Measurements from ENCODE around the gene CYP4F2. TPM values are rescaled to one million over a fixed set of nuclear protein-coding genes. Genes with fewer than 3 reads are reported as not detected.
"Not testable (repeated sequence)": the region's sequence is repeated elsewhere in the genome, so short reads cannot be mapped to it uniquely, and the experiment has no call there.

Gene CYP4F2
- total RNA-seq, 1 donor from 2014 or later: not detected

GRCh38 chr19:15900504-15900903, 2.6 kb upstream of the CYP4F2 start:
- DNase-seq (ENCODE audit: low read depth, low spot score): no peak

- not testable (repeated sequence) for DNase-seq (ENCODE audit: low read depth, low spot score)
Measured at GRCh38 chr19:15900032-15900431, 2.2 kb upstream of the CYP4F2 start.

DNA sequence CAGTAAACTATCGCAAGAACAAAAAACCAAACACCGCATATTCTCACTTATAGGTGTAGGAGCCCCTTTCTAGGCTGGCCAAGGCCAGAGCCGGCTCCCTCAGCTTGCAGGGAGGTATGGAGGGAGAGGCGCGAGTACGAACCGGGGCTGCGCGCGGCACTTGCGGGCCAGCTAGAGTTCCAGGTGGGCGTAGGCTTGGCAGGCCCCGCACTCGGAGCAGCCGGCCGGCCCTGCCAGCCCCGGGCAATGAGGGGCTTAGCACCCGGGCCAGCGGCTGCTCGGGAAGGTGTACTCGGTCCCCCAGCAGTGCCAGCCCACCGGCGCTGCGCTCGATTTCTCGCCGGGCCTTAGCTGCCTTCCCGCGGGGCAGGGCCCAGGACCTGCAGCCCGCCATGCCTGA, 1.7 kb upstream of the CYP4F2 start:
- not testable (repeated sequence) for DNase-seq (ENCODE audit: low read depth, low spot score)

DNA sequence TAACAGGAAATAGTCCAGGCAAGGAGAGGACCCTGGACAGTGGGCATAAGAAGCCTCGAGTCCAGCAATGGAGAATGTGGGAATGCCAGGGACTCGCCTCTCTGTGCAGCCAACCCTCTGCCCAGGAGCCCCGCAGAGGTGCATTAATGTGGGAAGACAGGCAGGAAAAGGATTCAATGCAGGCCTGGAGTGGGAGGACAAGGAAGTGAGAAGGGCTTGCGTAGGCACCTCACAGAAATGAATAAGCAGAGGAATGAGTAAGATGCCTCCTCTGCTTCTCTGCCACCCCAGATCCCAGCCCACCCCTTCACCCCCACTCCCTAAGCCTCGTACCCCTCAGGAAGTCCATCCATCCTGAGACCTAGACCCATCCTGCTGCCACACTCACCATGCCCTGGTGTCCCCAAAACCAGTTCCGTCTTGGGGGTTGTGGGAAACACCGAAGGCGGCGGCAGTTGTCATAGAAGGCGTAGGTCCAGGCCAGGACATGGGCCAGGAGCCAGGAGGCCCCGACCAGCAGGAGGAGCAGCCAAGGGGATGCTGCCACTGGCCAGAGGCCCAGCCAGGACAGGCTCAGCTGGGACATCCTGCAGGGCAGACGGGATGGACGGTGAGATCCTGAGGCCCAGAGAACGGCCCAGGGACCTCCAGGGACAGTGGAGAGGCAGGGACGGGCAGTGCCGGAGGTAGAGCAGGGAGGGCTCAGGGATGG, 692 bp downstream of the CYP4F2 start:
- DNase-seq (ENCODE audit: low read depth, low spot score): no peak

DNA sequence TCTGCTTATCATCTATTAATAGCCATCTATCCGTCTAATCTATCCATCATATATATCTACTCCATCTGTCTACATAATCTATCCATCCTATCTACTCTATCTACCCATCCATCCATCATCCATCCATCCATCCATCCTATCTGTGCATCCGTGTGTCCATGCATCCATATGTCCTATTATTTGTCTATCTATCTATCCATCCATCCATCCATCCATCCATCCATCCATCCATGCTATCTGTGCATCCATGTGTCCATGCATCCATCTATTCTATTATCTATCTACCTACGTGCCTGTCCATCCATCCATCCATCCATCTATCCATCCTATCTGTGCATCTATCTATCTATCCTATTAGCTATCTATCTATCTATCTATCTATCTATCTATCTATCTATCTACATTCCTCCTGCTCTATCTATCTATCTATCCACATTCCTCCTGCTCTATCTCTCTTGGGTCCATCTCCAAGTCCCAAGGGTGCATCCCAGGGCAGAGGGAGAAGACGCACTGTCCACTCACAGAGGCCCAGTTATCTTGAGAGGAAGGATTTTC, 1.9 kb downstream of the CYP4F2 start:
- DNase-seq (ENCODE audit: low read depth, low spot score): no peak

DNA sequence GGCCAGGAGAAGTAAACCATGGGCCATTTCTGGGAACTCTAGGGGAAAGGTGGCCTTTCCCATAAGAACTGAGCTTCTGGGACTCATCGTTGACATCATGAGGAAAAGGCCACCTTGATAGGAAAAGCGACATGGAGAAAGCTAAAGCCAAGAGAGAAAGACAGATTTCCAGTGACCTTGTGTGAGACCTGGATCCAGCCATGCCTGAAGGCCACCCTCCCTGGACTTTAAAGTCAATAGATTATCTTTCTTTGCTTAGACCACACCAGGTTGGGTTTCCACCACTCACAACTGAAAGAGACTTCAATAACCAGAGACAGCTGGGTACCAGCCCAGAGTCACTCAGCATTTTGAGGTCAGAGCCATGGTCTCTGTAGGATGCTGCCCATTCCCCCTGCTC, 3.5 kb downstream of the CYP4F2 start:
- no peak for DNase-seq (ENCODE audit: low read depth, low spot score)

DNA sequence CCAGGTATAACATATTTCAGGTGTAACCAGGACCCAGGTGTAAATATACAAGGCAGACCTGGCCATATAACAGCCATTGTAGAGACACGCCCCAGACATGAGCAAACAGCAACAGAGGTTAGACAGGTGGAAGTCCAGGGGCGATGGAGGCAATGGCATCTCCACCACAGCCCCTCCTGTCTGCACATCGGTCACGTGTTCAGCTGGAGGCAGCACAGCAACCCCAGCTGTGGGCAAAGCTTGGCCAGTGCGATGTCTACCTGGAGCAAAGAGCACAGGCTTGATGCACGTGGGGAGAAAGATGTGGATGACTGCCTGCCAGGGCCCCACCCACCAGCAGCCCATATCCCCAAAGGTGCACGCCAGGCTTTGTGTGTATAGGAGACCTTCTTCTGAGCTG, 4.4 kb downstream of the CYP4F2 start:
- no peak for DNase-seq (ENCODE audit: low read depth, low spot score)

GRCh38 chr19:15892012-15892411, 5.9 kb downstream of the CYP4F2 start:
- DNase-seq (ENCODE audit: low read depth, low spot score): no peak

- no peak for DNase-seq (ENCODE audit: low read depth, low spot score)
Measured at GRCh38 chr19:15891434-15891833, 6.4 kb downstream of the CYP4F2 start.

DNA sequence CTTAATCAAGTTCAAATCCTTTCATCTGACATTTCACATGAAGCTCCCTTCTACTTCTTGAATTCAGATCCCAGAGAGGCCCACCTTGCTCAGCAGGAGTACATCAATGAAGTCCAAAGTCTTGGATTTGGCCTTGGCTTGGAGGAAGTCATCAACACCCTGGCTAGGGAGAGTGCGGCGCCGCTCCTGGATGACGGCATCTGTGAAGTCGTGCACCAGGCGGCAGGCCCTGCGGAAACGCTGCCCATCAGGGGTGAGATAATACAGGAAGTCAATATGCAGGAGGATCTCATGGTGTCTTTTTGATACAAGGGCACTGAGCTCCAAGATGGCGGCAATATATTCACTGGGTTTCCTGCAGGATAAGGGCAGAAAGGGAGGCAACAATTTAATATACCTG, 8.5 kb downstream of the CYP4F2 start:
- not testable (repeated sequence) for DNase-seq (ENCODE audit: low read depth, low spot score)

- DNase-seq (ENCODE audit: low read depth, low spot score): no peak
Measured at GRCh38 chr19:15885919-15886318, 12.0 kb downstream of the CYP4F2 start.

DNA sequence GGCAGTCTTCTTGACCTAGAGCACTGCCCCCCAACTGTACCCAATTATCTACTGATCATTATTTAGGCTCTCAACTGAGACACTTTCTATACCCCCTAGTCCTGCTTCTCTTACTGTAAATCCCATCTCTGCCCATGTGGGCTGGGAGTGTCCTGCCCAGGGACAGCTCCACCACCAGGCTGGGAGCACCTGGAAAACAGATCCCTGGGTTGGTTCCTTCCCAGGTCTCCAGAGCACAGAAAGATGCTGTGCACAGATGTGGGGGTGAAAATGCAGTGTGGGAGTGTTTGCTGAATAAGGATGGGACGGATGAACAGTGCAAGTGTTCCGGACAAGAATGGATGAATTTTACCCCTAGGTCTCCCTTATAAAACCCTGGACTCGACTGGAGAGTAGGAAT, 12.7 kb downstream of the CYP4F2 start:
- DNase-seq (ENCODE audit: low read depth, low spot score): no peak

GRCh38 chr19:15883329-15883728, 14.5 kb downstream of the CYP4F2 start:
- DNase-seq (ENCODE audit: low read depth, low spot score): not testable (repeated sequence)

DNA sequence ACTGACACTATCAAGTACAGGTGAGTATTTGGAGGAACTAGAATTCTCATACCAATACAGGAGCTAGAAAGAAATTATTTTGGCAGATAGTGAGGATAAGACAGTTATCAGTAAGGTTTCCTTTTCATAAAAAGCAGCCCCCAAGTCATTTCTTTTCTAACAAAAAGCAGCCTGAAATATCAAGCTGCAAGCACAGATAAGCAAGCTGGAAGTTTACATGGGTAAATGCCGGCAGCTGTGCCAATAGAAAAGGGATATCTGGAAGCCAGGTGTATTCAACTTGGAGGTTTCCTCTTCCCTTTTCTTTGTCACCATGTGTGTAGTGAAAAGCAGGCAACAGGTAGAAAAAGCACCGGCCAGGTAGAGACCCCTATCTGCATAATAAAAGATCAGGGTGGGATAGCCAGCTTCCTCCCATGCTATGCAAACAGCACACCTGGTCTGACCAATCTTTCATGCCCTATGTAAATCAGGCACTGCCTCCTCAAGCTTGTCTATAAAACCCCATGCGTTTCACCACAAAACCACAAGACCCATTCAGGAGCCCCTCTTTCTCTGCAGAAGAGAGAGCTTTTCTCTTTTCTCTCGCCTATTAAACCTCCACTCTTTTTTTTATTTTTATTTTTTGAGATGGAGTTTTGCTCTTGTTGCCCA, 22.9 kb downstream of the CYP4F2 start:
- no peak for DNase-seq (ENCODE audit: low read depth, low spot score)

DNA sequence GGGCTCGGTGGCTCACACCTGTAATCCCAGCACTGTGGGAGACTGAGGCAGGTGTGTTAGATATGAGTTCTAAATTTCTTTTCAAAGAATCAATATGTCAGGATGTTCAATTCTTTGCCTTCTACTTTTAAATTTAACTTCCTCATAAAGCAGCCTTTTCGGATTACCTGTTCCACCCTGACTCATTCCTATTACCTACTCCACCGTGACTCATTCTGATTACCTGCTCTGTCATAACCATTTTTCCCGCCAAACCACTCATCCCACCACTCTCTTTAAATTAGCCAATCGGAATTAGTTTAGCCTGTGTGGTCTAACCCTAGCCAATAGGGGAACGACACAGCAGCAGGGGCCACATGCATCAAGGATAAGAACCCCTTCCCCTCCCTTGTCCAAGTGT, 24.1 kb downstream of the CYP4F2 start:
- not testable (repeated sequence) for DNase-seq (ENCODE audit: low read depth, low spot score)

- no peak for DNase-seq (ENCODE audit: low read depth, low spot score)
Measured at GRCh38 chr19:15871570-15871969, 26.3 kb downstream of the CYP4F2 start.

DNA sequence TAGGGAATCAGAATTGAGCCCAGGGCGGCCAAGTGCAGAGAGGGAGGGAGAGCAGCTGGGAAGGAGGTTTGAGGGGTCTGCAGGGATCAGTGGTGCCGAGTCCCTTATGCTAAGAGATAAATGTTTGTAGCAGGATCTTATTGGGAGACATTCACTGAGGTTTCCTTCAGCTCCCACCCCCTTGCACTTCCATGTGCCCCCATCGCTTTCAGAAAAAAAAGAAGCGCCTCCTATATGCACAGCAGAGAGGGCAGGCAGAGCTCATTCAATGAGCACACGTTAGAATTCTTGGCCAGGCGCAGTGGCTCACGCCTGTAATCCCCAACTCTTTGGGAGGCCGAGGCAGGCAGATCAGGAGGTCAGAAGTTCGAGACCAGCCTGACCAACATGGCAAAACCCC, 28.0 kb downstream of the CYP4F2 start:
- DNase-seq (ENCODE audit: low read depth, low spot score): no peak

DNA sequence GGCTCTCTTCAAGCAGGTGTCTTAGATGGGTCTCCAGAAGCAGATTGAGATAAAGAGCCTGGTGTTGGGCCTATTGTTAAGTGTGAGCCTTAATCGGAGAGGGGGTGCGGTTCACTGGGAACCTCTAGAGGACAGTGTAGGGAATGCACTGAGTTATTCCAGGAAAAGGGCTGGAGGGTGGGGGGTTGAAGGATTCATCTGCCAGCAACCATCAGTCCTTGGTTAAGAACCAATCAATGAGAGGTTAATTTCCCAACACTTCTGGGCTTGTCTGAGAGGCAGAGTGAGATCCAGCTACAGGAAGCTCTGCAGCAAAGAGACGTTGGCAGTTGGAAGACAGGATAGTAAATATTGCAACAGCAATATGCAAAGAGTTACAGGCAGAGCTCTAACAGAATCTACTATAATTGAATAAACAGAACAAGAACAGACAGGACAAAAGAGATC, 28.7 kb downstream of the CYP4F2 start:
- peak; percentile 8 for DNase-seq (ENCODE audit: low read depth, low spot score)

GRCh38 chr19:15866636-15867035, 31.2 kb downstream of the CYP4F2 start:
- DNase-seq (ENCODE audit: low read depth, low spot score): no peak

DNA sequence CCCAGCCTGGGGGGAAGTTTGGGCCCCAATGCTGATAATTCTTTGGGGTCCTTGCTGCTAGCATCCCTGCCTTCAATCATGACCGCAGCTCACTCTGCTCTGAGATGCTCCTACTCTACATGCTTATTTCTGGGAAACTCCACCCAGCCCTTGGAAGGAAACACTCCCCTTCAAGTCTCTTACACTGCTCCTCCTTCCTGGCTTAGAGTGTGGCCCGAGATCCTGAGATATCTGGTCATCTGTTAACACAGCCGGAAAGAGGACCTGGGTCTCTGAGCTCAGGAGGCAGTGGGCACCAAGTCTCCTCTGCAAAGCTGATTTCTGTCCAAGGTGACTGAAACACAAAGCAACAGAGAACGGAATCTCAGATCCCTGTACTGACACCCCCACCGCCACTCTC, 33.0 kb downstream of the CYP4F2 start:
- no peak for DNase-seq (ENCODE audit: low read depth, low spot score)

DNA sequence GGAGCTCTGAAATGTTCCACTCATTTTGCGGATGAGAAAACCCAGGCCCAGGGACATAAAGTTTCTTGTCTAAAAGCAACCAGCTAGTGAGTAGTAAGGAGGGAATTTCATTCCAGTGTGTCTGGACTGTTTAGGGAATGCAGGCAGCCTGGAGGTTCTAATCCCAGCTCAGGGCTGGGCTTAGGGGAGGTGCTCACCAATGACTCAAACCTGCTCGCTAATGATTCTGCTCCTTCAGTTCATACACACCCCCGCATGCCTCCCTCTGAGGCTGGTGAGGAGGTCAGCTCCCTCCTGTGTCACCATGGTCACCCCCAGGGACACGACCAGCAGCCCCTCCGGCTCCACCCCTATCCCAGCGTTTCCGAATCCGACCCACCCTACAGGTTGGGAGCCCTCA, 34.6 kb downstream of the CYP4F2 start:
- no peak for DNase-seq (ENCODE audit: low read depth, low spot score)

- DNase-seq (ENCODE audit: low read depth, low spot score): no peak
Measured at GRCh38 chr19:15862444-15862843, 35.4 kb downstream of the CYP4F2 start.

- no peak for DNase-seq (ENCODE audit: low read depth, low spot score)
Measured at GRCh38 chr19:15860522-15860921, 37.4 kb downstream of the CYP4F2 start.

All from pulmonary artery endothelial cell (primary cell).